Left forelimb (tissue), 1 donor: Measurements from ENCODE around the gene VSTM2B.
A peak's percentile ranks its signal among the peaks of the same experiment; 100 is the strongest.
"Not testable (repeated sequence)": the region's sequence is repeated elsewhere in the genome, so short reads cannot be mapped to it uniquely, and the experiment has no call there.

Source experiments
- DNase-seq: peaks from one replicate; pipeline ENCODE4 v3.0.0-alpha.2; 2018; ENCODE audit warnings: low spot score

VSTM2B gene

GRCh38 chr19:29530540-29531457, 5.0 kb downstream of the VSTM2B start:
- DNase-seq: no peak

GRCh38 chr19:29531458-29532025, 5.7 kb downstream of the VSTM2B start:
- DNase-seq: no peak

GRCh38 chr19:29532097-29532496, 6.3 kb downstream of the VSTM2B start:
- DNase-seq: no peak

GRCh38 chr19:29532956-29533355, 7.2 kb downstream of the VSTM2B start:
- no peak for DNase-seq

- peak; percentile 41 for DNase-seq
Observed at GRCh38 chr19:29533578-29534544, 8.1 kb downstream of the VSTM2B start.

- no peak for DNase-seq
Observed at GRCh38 chr19:29535214-29535831, 9.5 kb downstream of the VSTM2B start.

GRCh38 chr19:29535984-29536508, 10.3 kb downstream of the VSTM2B start:
- DNase-seq: no peak

- peak; percentile 26 for DNase-seq
Observed at GRCh38 chr19:29537181-29537580, 11.4 kb downstream of the VSTM2B start.

- peak; percentile 20 for DNase-seq
Observed at GRCh38 chr19:29537601-29538000, 11.8 kb downstream of the VSTM2B start.

GRCh38 chr19:29538146-29538545, 12.4 kb downstream of the VSTM2B start:
- peak; percentile 22 for DNase-seq

GRCh38 chr19:29538651-29539050, 12.9 kb downstream of the VSTM2B start:
- peak; percentile 33 for DNase-seq

GRCh38 chr19:29539131-29539530, 13.3 kb downstream of the VSTM2B start:
- DNase-seq: peak; percentile 57

GRCh38 chr19:29539670-29540069, 13.9 kb downstream of the VSTM2B start:
- peak; percentile 28 for DNase-seq

- DNase-seq: peak; percentile 55
Observed at GRCh38 chr19:29540114-29540513, 14.3 kb downstream of the VSTM2B start.

GRCh38 chr19:29541473-29542253, 15.9 kb downstream of the VSTM2B start:
- DNase-seq: no peak

GRCh38 chr19:29542327-29542726, 16.5 kb downstream of the VSTM2B start:
- no peak for DNase-seq

- no peak for DNase-seq
Observed at GRCh38 chr19:29542776-29543175, 17.0 kb downstream of the VSTM2B start.

- DNase-seq: no peak
Observed at GRCh38 chr19:29543381-29543780, 17.6 kb downstream of the VSTM2B start.

- DNase-seq: peak; percentile 45
Observed at GRCh38 chr19:29544656-29545360, 19.0 kb downstream of the VSTM2B start.

GRCh38 chr19:29545447-29545846, 19.7 kb downstream of the VSTM2B start:
- not testable (repeated sequence) for DNase-seq
